GM12873 (cell line): ENCODE results near the gene IGF1R.

Source experiments
- CTCF ChIP-seq: IDR thresholded peaks from 2 replicates; pipeline ENCODE4 v1.5.1; 2012; ENCODE audit warnings: low read depth, mild to moderate bottlenecking, moderate library complexity, low read length, control low read depth; ENCODE audit not compliant: insufficient read depth; ENCODE audit errors: missing control alignments

Gene IGF1R

GRCh38 chr15:98996624-98997023 lies 348.3 kb downstream of the IGF1R start:
- no peak for TF ChIP-seq CTCF

DNA sequence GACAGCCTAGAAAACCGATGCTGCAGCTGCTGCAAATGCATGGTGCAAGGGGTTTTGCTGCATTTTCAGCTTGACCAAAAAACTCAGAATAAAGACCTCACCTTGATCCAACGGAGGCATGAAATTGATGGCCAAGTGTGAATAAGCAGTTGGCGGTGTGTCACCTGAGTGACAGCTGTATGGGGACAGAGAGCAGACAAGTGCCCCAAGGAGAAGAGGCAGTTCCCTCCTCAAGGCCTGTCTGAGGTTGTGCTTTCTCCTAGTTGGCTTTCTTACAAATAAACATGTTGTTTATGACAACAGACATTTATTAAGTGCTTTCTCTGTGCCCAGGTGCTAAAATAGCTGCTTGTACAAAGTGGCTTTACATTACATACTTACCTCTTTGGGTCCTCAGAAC lies 349.0 kb downstream of the IGF1R start:
- no peak for TF ChIP-seq CTCF

GRCh38 chr15:98997755-98998154 lies 349.4 kb downstream of the IGF1R start:
- TF ChIP-seq CTCF = no peak

DNA sequence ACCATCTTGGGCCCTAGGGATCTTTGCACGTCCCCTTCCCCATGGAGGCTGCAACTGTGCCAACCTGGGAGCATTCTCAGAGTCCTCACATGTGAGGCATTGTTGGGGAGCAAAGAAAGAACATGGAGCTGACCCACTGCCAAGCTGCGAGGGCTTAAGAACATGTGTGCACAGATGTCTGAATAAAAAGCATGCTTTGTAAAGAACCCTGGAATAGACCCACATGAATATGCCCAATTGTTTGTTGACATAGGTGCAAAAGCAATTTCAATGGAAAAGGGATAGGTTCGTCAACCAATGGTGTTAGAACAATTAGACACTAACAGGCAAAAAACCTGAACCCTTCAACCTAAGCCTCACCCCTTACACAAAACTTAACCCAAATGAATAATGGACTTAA lies 349.9 kb downstream of the IGF1R start:
- TF ChIP-seq CTCF = no peak

DNA sequence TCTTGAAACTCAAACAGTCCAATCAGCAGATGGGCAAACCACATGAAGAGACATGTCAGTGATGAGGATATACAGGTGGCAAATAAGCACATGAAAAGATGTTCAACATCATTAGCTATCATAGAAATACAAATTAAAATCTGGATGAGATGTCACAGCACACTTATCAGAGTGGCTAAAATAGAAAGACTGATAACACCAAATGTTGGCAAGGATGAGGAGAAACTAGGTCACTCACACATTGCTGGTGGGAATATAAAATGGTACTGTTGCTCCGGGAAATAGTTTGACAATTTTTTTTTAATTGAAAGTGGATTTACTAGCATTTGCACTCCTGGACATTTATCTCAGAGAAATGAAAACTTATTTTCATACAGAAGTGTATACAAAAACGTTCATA lies 350.9 kb downstream of the IGF1R start:
- no peak for TF ChIP-seq CTCF

GRCh38 chr15:99002226-99002625 lies 353.9 kb downstream of the IGF1R start:
- TF ChIP-seq CTCF = no peak

DNA sequence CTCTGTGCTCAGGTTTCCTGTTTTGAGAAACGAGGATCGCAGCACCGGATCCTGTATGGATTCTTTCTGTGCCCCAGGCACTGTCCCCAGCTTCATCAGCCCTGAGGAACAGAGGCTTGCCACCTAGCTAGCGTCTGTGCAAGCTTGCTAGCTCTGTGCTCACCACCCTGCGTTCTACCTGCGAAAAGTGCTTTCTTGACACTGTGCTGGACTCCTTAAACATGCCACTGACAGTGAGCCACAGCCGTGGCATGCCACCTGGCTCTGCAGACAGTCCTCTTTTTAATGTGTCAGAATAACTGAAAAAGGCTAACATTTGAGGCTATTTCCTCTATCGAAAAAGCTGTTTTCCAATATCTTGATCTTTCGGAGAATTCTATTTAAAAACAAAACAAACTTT lies 357.8 kb downstream of the IGF1R start:
- no peak for TF ChIP-seq CTCF

- TF ChIP-seq CTCF = no peak
Observed at GRCh38 chr15:99006904-99007495, 358.7 kb downstream of the IGF1R start.
